Stimulated activated CD4-positive, alpha-beta T cell treated with anti-CD3 and anti-CD28 coated beads, TNF-alpha, amount 100 ng/mL, for 24 hours (primary cell): ENCODE measurements around the gene DDX39A.

Source experiments
- DNase-seq, 3 experiments: peaks; one replicate each; pipeline ENCODE4 v3.0.0-alpha.2; 2020; ENCODE audit warnings: low read depth in 3 of 3

DDX39A gene

GRCh38 chr19:14434543-14435319, 15.6 kb upstream of the DDX39A start:
- peak in 1 of 3 experiments; percentile 40 for DNase-seq

- DNase-seq, result peak in 1 of 3 experiments; percentile 39
These were observed 14.7 kb upstream of the DDX39A start for GRCh38 chr19:14433554-14434501.

- peak in 1 of 3 experiments; percentile 66 for DNase-seq
These were observed 13.8 kb upstream of the DDX39A start, which contains the start of gene PKN1 for GRCh38 chr19:14432791-14433553. TSS of gene PKN1 (plus strand) at chr19:14433306. CDS start at chr19:14433522, 216 bp downstream.

GRCh38 chr19:14430712-14431111, 11.6 kb upstream of the DDX39A start:
- DNase-seq, result no peak

- no peak for DNase-seq
These were observed 9.8 kb upstream of the DDX39A start for GRCh38 chr19:14428882-14429416.

GRCh38 chr19:14427461-14427860, 8.3 kb upstream of the DDX39A start:
- no peak for DNase-seq

- DNase-seq, result no peak
These were observed 6.6 kb upstream of the DDX39A start for GRCh38 chr19:14425696-14426138.

- peak in 2 of 3 experiments; percentile 69 to 73 for DNase-seq
These were observed 360 bp downstream of the DDX39A start for GRCh38 chr19:14418856-14419105.

- DNase-seq, result no peak
These were observed 2.3 kb downstream of the DDX39A start for GRCh38 chr19:14416817-14417231.

- DNase-seq, result no peak
These were observed 4.0 kb downstream of the DDX39A start for GRCh38 chr19:14414926-14415690.

- DNase-seq, result no peak
These were observed 5.4 kb downstream of the DDX39A start for GRCh38 chr19:14413693-14414181.

- DNase-seq, result no peak
These were observed 6.0 kb downstream of the DDX39A start for GRCh38 chr19:14412996-14413692.

GRCh38 chr19:14412324-14412995, 6.7 kb downstream of the DDX39A start:
- DNase-seq, result no peak

- DNase-seq, result no peak
These were observed 7.2 kb downstream of the DDX39A start for GRCh38 chr19:14411938-14412245.

GRCh38 chr19:14411161-14411937, 7.8 kb downstream of the DDX39A start:
- DNase-seq, result no peak

- DNase-seq, result no peak
These were observed 8.8 kb downstream of the DDX39A start for GRCh38 chr19:14410091-14411051.

GRCh38 chr19:14409146-14410023, 9.8 kb downstream of the DDX39A start:
- no peak for DNase-seq
